HCT116 (cell line): Measurements from ENCODE around the gene CDH4. TPM values are rescaled to one million over a fixed set of nuclear protein-coding genes. Genes with fewer than 3 reads are reported as not detected.

Experiments
- ATAC-seq: fragments of 200-7000 bp; cut with Tn5 transposase; 2 replicates; pipeline ENCODE4 v1.9.1; 2020; ENCODE audit warnings: mild to moderate bottlenecking, moderate library complexity
- BruUV-seq: library from RNA; stranded (reverse); fragments of 400-500 nt; replicated peaks from 2 replicates; lab custom pipeline; 2021; lab: Mats Ljungman, UMichigan
- CTCF ChIA-PET: fragments of 300-600 bp; sonication (Branson Sonifier 250); formaldehyde crosslinking; loops from one replicate; lab custom pipeline; 2021; ENCODE audit warnings: antibody characterized with exemption; lab: Charles Lee
- POLR2A ChIA-PET: fragments of 300-600, 350-600 bp; sonication (Branson Sonifier 250); formaldehyde crosslinking; loops from one replicate; lab custom pipeline; 2021; ENCODE audit warnings: antibody characterized with exemption; lab: Charles Lee
- RAD21 ChIA-PET, 2 experiments: fragments of 300-600 bp; sonication (Branson Sonifier 250); formaldehyde crosslinking; loops; one replicate each; lab custom pipeline; 2023; ENCODE audit warnings: low total read pairs in 2 of 2; ENCODE audit not compliant: uncharacterized antibody in 2 of 2, unreplicated experiment in 2 of 2, low non-redundant PET in 1 of 2; lab: Charles Lee
- DNase-seq: peaks from one replicate; pipeline ENCODE4 v3.0.0-alpha.2; 2010; ENCODE audit warnings: low read depth, low spot score
- H2AFZ ChIP-seq: fragments of 200-600 bp; shearing (Covaris generic), sonication (generic); 2 replicates; pipeline ENCODE4 v1.6.1; 2017; ENCODE audit warnings: low read depth, mixed run types, mixed read lengths, antibody characterized with exemption, low read length; ENCODE audit not compliant: poor library complexity, severe bottlenecking
- H3K27ac ChIP-seq: 2 replicates; pipeline ENCODE4 v1.5.1; 2012; ENCODE audit warnings: low read depth, low read length
- H3K27me3 ChIP-seq: fragments of 200-600 bp; sonication (generic); 2 replicates; pipeline ENCODE4 v1.6.1; 2016; ENCODE audit warnings: mixed run types, low read length, mixed read lengths; ENCODE audit not compliant: insufficient read depth
- H3K36me3 ChIP-seq, 2 experiments: fragments of 200-500 bp in 1 of 2; fragments of 200-600 bp in 1 of 2; sonication (Bioruptor generic) in 1 of 2; sonication (generic) in 1 of 2; 2 replicates each; pipeline versions ENCODE4 v1.5.1 to v1.6.1; 2014 to 2016; ENCODE audit warnings: low read length in 2 of 2, inconsistent platforms in 1 of 2, mixed read lengths in 1 of 2, mixed run types in 1 of 2; ENCODE audit not compliant: insufficient read depth in 2 of 2, control insufficient read depth in 1 of 2
- H3K4me1 ChIP-seq, 2 experiments: fragments of 200-600 bp in 1 of 2; sonication (generic) in 1 of 2; 2 replicates each; pipeline versions ENCODE4 v1.5.1 to v1.6.1; 2012 to 2017; ENCODE audit warnings: low read length in 2 of 2, inconsistent platforms in 1 of 2, mild to moderate bottlenecking in 1 of 2, mixed read lengths in 1 of 2, mixed run types in 1 of 2, moderate library complexity in 1 of 2; ENCODE audit not compliant: insufficient read depth in 2 of 2, control insufficient read depth in 1 of 2
- H3K4me2 ChIP-seq: fragments of 200-600 bp; sonication (generic); 2 replicates; pipeline ENCODE4 v1.6.1; 2017; ENCODE audit warnings: mixed run types, low read length, mixed read lengths
- H3K4me3 ChIP-seq, 2 experiments: fragments of 200-600 bp in 1 of 2; sonication (generic) in 1 of 2; replicated peaks in 1 of 2; 2 replicates each; pipeline ENCODE4 v1.5.1; 2011 to 2016; ENCODE audit warnings: low read length in 2 of 2, control low read depth in 1 of 2, low read depth in 1 of 2, mild to moderate bottlenecking in 1 of 2, mixed read lengths in 1 of 2, mixed run types in 1 of 2
- H3K79me2 ChIP-seq: fragments of 200-600 bp; sonication (generic); 2 replicates; pipeline ENCODE4 v1.6.1; 2017; ENCODE audit warnings: mild to moderate bottlenecking, mixed run types, low read length, moderate library complexity, mixed read lengths; ENCODE audit not compliant: insufficient read depth
- H3K9ac ChIP-seq: fragments of 200-600 bp; sonication (generic); 2 replicates; pipeline ENCODE4 v1.6.1; 2016; ENCODE audit warnings: low read length, mixed read lengths
- H3K9me2 ChIP-seq: fragments of 200-600 bp; sonication (generic), shearing (Covaris generic); 2 replicates; pipeline ENCODE4 v1.6.1; 2017; ENCODE audit warnings: mixed run types, mild to moderate bottlenecking, moderate library complexity; ENCODE audit not compliant: insufficient read depth
- H3K9me3 ChIP-seq, 2 experiments: fragments of 200-500 bp in 1 of 2; fragments of 200-600 bp in 1 of 2; sonication (Bioruptor generic) in 1 of 2; sonication (generic) in 1 of 2; 2 replicates each; pipeline ENCODE4 v1.6.1; 2014 to 2017; ENCODE audit warnings: low read length in 2 of 2, mixed read lengths in 2 of 2, inconsistent platforms in 1 of 2, low read depth in 1 of 2, mild to moderate bottlenecking in 1 of 2, mixed run types in 1 of 2, moderate library complexity in 1 of 2; ENCODE audit not compliant: control insufficient read depth in 1 of 2, insufficient read depth in 1 of 2
- H4K20me1 ChIP-seq: fragments of 200-600 bp; sonication (generic), shearing (Covaris generic); 2 replicates; pipeline ENCODE4 v1.6.1; 2017; ENCODE audit warnings: mixed run types, mild to moderate bottlenecking, moderate library complexity; ENCODE audit not compliant: insufficient read depth
- CBX3 ChIP-seq: IDR thresholded peaks from 2 replicates; pipeline ENCODE4 v1.6.1; 2012; ENCODE audit warnings: low read depth
- CEBPB ChIP-seq: IDR thresholded peaks from 2 replicates; pipeline ENCODE4 v1.6.1; 2012; ENCODE audit warnings: low read depth
- EGR1 ChIP-seq: IDR thresholded peaks from 2 replicates; pipeline ENCODE4 v1.6.1; 2012; ENCODE audit warnings: low read depth
- EZH2 ChIP-seq: fragments of 200-600 bp; sonication (generic); IDR thresholded peaks from 2 replicates; pipeline ENCODE4 v1.6.1; 2017; ENCODE audit warnings: antibody characterized with exemption, mixed run types
- EZH2phosphoT487 ChIP-seq: fragments of 200-600 bp; IDR thresholded peaks from 2 replicates; pipeline ENCODE4 v1.6.1; 2018; ENCODE audit warnings: antibody characterized with exemption, borderline replicate concordance
- FOSL1 ChIP-seq: IDR thresholded peaks from 2 replicates; pipeline ENCODE4 v1.6.1; 2012; ENCODE audit warnings: low read depth
- JUND ChIP-seq: IDR thresholded peaks from 2 replicates; pipeline ENCODE4 v1.6.1; 2012
- POLR2A ChIP-seq: IDR thresholded peaks from 2 replicates; pipeline ENCODE4 v1.7.0; 2011; ENCODE audit warnings: borderline replicate concordance; ENCODE audit not compliant: insufficient read depth, insufficient read length; ENCODE audit errors: extremely low read depth
- RAD21 ChIP-seq: IDR thresholded peaks from 2 replicates; pipeline ENCODE4 v1.6.1; 2012; ENCODE audit warnings: low read depth, mild to moderate bottlenecking
- REST ChIP-seq: IDR thresholded peaks from 2 replicates; pipeline ENCODE4 v1.6.1; 2012; ENCODE audit warnings: low read depth
- SIN3A ChIP-seq: IDR thresholded peaks from 2 replicates; pipeline ENCODE4 v1.6.1; 2012; ENCODE audit warnings: low read depth
- SP1 ChIP-seq: IDR thresholded peaks from 2 replicates; pipeline ENCODE4 v1.6.1; 2012; ENCODE audit warnings: low read depth
- TCF7L2 ChIP-seq: IDR thresholded peaks from 2 replicates; pipeline ENCODE4 v1.7.0; 2011; ENCODE audit warnings: borderline replicate concordance, inconsistent platforms; ENCODE audit not compliant: insufficient read depth, insufficient read length; ENCODE audit errors: extremely low read depth
- YY1 ChIP-seq: IDR thresholded peaks from 2 replicates; pipeline ENCODE4 v1.6.1; 2011; ENCODE audit warnings: low read length, low read depth, moderate library complexity, mild to moderate bottlenecking; ENCODE audit not compliant: insufficient replicate concordance; ENCODE audit errors: extremely low read depth
- ZNF274 ChIP-seq: fragments of 200-500 bp; sonication (Bioruptor generic); IDR thresholded peaks from 2 replicates; pipeline ENCODE4 v1.6.1; 2014; ENCODE audit warnings: mild to moderate bottlenecking, low read depth, low read length, inconsistent platforms
- intact Hi-C: fragments of 100-400 bp; cut with micrococcal nuclease; formaldehyde crosslinking; loops from 2 replicates; pipeline ENCODE4 v1.10.0; 2022
- total RNA-seq: library from RNA; stranded (reverse); gene quantifications from one replicate; pipeline ENCODE4 v1.2.1, GENCODE V29; 2021; ENCODE audit not compliant: unreplicated experiment
- TF ChIP-seq, protein P1 (sequence below), 3 experiments: fragments of 200-600 bp in 1 of 3; sonication (generic) in 1 of 3; IDR thresholded peaks in 2 of 3; conservative IDR thresholded peaks in 1 of 3; 2 replicates each; pipeline ENCODE4 v1.5.1; 2012 to 2017; ENCODE audit warnings: low read depth in 2 of 3, low read length in 2 of 3, antibody characterized with exemption in 1 of 3, borderline replicate concordance in 1 of 3, control low read depth in 1 of 3, mild to moderate bottlenecking in 1 of 3, mixed read lengths in 1 of 3, mixed run types in 1 of 3, moderate library complexity in 1 of 3; ENCODE audit not compliant: insufficient read depth in 1 of 3
- TF ChIP-seq, protein P2 (sequence below): IDR thresholded peaks from 2 replicates; pipeline ENCODE4 v1.6.1; 2011; ENCODE audit warnings: mild to moderate bottlenecking, low read length, moderate library complexity; ENCODE audit not compliant: insufficient replicate concordance; ENCODE audit errors: extremely low read depth
- TF ChIP-seq, protein P3 (sequence below): IDR thresholded peaks from 2 replicates; pipeline ENCODE4 v1.6.1; 2012

Gene CDH4
- total RNA-seq, 1 experiment from 2014 or later: not detected

DNA sequence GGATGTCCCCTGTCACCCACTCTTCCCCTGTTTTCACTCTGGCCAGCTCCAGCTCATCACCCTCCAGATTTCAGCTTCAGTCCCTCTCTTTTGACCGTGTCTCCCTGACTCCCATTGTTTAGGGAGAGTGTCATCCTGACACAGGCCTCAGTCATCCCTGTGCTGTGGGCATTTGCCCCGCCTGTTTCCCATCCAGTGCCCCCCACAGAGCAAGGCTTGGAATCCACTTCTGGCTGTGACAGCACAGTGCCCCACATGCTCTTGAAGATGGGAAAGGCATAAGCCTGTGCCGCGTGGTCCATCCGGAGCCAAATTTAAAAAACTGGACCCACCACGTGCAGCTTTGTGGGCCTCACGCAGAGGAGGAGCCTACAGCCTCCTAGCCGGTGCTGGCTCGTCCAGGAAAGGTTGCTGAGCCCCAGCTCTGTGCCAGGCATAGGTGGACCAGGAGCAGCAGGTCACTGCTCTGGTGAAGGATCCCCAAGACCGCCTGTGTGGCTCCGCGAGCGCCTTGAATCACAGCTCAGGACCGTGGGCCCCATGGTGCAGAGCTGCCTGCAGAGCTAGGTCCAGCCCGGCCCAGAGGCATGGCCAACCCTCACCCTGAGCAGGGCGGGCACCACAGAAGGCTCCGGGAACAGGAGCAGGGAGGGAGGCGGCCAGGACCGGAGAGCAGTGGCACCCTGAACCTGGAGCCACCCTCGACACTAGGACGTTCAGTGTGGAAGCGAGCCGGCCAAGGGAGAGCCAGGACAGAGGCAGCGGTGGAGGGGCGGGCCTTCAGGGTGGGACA lies 172.8 kb downstream of the CDH4 start:
- no peak for TF ChIP-seq SIN3A
- TF ChIP-seq, protein P1, sequence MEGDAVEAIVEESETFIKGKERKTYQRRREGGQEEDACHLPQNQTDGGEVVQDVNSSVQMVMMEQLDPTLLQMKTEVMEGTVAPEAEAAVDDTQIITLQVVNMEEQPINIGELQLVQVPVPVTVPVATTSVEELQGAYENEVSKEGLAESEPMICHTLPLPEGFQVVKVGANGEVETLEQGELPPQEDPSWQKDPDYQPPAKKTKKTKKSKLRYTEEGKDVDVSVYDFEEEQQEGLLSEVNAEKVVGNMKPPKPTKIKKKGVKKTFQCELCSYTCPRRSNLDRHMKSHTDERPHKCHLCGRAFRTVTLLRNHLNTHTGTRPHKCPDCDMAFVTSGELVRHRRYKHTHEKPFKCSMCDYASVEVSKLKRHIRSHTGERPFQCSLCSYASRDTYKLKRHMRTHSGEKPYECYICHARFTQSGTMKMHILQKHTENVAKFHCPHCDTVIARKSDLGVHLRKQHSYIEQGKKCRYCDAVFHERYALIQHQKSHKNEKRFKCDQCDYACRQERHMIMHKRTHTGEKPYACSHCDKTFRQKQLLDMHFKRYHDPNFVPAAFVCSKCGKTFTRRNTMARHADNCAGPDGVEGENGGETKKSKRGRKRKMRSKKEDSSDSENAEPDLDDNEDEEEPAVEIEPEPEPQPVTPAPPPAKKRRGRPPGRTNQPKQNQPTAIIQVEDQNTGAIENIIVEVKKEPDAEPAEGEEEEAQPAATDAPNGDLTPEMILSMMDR (IDR thresholded peaks at IDR 0.05 in 2 of 3, conservative IDR thresholded peaks at IDR 0.05 in 1 of 3; ENCODE audit: borderline replicate concordance in 1 of 3, insufficient read depth in 1 of 3, low read depth in 2 of 3, low read length in 2 of 3): no peak
- TF ChIP-seq REST: no peak
- TF ChIP-seq EZH2phosphoT487: no peak
- no peak for TF ChIP-seq FOSL1
- no peak for TF ChIP-seq TCF7L2
- no peak for TF ChIP-seq YY1
- TF ChIP-seq RAD21: no peak
- TF ChIP-seq CEBPB: no peak
- no peak for TF ChIP-seq EGR1
- no peak for TF ChIP-seq EZH2
- TF ChIP-seq CBX3: no peak
- TF ChIP-seq, protein P2, sequence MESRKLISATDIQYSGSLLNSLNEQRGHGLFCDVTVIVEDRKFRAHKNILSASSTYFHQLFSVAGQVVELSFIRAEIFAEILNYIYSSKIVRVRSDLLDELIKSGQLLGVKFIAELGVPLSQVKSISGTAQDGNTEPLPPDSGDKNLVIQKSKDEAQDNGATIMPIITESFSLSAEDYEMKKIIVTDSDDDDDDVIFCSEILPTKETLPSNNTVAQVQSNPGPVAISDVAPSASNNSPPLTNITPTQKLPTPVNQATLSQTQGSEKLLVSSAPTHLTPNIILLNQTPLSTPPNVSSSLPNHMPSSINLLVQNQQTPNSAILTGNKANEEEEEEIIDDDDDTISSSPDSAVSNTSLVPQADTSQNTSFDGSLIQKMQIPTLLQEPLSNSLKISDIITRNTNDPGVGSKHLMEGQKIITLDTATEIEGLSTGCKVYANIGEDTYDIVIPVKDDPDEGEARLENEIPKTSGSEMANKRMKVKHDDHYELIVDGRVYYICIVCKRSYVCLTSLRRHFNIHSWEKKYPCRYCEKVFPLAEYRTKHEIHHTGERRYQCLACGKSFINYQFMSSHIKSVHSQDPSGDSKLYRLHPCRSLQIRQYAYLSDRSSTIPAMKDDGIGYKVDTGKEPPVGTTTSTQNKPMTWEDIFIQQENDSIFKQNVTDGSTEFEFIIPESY: no peak
- TF ChIP-seq ZNF274: no peak
- TF ChIP-seq POLR2A: no peak
- no peak for TF ChIP-seq JUND
- TF ChIP-seq SP1: no peak
- TF ChIP-seq, protein P3, sequence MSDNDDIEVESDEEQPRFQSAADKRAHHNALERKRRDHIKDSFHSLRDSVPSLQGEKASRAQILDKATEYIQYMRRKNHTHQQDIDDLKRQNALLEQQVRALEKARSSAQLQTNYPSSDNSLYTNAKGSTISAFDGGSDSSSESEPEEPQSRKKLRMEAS: no peak
- intact Hi-C loops: no loop called here
- no TSS peak for BruUV-seq
- H3K9me3 ChIP-seq: peaks cover 7 to 11% of the 10 kb centered on the region in 2 experiments; a peak in 2 of 4 replicates
- H3K4me2 ChIP-seq: no peak overlapping the region
- ChIA-PET CTCF (no interaction called here), RAD21 (no interaction called here), POLR2A (no interaction called here)
- ATAC-seq (no peak), DNase-seq (no peak)
- H3K4me1 ChIP-seq: no peaks in the 10 kb centered on the region
- H3K27ac ChIP-seq: no peak overlapping the region
- no peaks in the 10 kb centered on the region for H3K36me3 ChIP-seq
- no peak overlapping the region for H2AFZ ChIP-seq
- no peak overlapping the region for H3K9ac ChIP-seq
- H3K27me3 ChIP-seq: no peaks in the 10 kb centered on the region
- H3K79me2 ChIP-seq: no peaks in the 10 kb centered on the region
- no peaks in the 10 kb centered on the region for H4K20me1 ChIP-seq
- no peaks in the 10 kb centered on the region for H3K9me2 ChIP-seq
- no peak overlapping the region for H3K4me3 ChIP-seq
